Astrocyte of the cerebellum (primary cell): ENCODE data around the gene EXOC6B.

Source experiments
- DNase-seq: peaks from one replicate; pipeline ENCODE4 v3.0.0-alpha.2; 2011; ENCODE audit warnings: low read depth
- H3K4me3 ChIP-seq: 2 replicates; pipeline ENCODE4 v1.5.1; 2011; ENCODE audit warnings: mild to moderate bottlenecking, low read depth, low read length, moderate library complexity
- in situ Hi-C: cut with HindIII; loops from 2 replicates; pipeline ENCODE4 v1.10.0; 2017; ENCODE audit warnings: low sequenced_read_pairs
- TF ChIP-seq, protein P1 (sequence below): IDR thresholded peaks from 2 replicates; pipeline ENCODE4 v1.5.1; 2012; ENCODE audit warnings: low read length, low read depth, moderate library complexity, mild to moderate bottlenecking; ENCODE audit errors: missing control alignments

Gene EXOC6B

DNA sequence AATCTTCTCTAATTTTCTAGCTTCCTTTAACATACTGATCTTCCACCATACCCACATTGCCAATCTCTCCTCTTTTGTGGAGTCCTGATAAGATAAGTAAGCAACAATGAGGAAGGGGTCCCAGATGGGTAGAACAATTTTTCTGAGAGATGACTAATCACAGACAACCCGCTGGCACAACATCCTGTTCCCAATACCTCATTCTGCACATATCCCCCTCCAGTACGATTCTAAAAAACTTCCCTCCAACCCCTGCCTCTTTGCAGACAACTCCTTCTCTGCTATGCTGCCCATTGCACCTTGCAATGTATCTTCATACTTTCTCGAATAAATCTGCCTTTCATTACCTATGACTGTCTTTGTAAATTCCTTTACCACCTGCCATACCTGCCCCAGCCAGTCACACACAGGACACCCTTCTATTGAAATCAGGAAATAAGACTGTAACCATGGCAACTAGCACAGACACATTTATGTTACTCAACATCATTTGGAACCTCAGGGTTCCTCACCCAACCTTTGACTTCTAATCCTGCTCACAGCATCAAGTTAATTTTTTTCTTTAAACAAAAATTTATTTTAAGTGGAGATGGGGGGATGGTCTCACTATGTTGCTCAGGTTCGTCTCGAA, 7.4 kb upstream of the EXOC6B start:
- in situ Hi-C loops: no loop called here
- TF ChIP-seq, protein P1, sequence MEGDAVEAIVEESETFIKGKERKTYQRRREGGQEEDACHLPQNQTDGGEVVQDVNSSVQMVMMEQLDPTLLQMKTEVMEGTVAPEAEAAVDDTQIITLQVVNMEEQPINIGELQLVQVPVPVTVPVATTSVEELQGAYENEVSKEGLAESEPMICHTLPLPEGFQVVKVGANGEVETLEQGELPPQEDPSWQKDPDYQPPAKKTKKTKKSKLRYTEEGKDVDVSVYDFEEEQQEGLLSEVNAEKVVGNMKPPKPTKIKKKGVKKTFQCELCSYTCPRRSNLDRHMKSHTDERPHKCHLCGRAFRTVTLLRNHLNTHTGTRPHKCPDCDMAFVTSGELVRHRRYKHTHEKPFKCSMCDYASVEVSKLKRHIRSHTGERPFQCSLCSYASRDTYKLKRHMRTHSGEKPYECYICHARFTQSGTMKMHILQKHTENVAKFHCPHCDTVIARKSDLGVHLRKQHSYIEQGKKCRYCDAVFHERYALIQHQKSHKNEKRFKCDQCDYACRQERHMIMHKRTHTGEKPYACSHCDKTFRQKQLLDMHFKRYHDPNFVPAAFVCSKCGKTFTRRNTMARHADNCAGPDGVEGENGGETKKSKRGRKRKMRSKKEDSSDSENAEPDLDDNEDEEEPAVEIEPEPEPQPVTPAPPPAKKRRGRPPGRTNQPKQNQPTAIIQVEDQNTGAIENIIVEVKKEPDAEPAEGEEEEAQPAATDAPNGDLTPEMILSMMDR: no peak
- DNase-seq: no peak
- H3K4me3 ChIP-seq: no peak overlapping the region

DNA sequence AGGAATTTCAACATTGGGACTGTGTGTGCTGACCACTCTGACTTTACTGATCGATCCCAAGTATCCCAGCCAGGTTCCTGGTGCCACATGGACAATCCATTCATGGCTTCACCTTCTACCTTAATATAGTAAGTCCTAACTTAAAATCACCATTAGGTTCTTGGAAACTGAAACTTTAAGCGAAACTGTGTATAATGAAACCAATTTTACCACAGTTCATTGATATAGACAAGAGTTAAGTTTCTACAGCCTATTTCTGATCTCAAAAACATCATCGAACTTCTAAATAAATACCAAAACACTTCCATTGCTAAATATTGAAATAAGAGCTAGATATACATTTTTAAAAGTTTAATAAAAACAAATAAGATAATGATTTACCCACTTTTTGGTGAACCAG, 4.4 kb upstream of the EXOC6B start:
- no peak overlapping the region for H3K4me3 ChIP-seq
- TF ChIP-seq, protein P1: no peak
- no peak for DNase-seq
- in situ Hi-C loops: no loop called here

DNA sequence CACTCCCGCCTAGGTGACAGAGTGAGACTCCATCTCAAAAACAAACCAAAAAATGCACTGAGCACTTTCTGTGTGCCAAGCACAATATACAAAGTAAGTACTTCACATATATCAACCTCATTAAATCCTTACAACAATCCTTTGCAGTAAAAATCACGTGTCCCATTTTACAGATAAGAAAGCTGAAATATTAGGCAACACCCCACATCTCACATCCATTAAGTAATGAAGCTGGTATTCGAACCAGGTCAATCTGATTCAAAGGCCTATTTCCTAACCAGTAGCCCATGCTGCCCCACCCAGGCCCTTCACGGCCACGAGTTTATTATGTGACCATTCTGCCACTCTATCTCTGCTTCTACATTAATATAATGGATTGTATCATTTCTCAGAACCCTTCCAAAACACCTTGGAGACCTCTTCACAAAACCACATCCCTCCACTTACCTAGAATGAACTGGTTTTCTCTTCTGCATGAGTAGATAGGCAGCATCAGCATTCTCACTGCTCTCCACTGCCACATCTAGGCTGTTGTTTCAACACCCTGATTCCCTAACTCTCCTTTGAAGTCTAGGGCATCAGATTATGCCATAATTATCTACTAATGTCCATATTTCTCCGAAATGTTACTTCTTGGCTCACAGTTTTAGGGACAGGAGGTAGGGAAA, 3.1 kb upstream of the EXOC6B start:
- no peak for DNase-seq
- in situ Hi-C loops: no loop called here
- TF ChIP-seq, protein P1: no peak
- no peak overlapping the region for H3K4me3 ChIP-seq

DNA sequence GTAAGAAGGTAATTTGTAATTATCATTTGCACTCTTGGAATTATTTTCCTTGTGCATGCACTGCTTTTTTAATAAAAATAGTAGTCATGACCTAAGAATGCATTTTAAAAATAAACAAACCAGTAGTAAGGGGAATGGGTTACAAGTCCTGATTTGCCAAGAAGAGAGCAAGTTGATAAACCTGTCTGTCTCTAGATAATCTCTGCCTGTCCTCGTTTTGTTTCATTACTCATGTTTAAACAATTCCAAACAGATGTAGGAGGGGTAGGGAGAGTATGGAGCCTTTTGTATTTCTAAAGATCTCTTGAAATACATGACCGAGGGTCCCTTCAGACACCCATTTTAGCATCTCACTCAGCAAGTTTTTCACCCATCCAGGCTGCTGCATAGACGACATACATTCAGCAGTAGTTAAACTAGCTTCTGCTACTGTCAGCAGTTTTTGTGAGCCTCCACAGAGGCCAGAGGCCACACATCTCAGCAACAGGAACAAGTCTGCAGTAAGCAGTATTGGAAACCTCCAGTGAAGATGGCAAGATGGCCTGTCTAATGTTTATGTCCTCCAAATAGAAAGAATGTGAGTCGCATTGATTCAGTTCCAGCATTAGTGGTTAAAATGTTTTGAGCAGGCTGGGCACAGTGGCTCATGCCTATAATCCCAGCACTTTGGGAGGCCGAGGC, 2.3 kb upstream of the EXOC6B start:
- in situ Hi-C loops: no loop called here
- TF ChIP-seq, protein P1: no peak
- no peak overlapping the region for H3K4me3 ChIP-seq
- no peak for DNase-seq

DNA sequence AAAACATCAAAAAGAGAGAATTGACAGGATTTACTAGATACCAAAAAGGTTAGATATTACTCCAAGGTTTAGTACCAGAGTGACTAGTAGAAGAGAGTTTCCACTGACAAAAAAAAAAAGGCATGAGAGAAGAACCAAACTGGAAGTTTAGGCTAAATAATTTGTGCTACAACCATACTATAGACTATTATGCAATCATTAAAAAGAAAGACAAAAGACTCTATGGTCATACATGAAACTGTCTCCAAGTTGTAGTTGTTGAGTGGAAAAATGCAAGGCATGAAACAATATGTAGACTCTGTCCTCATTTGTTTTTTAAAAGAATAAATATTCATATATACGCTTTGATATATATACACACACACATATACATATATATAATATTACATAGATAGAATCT, 1.7 kb upstream of the EXOC6B start:
- TF ChIP-seq, protein P1: no peak
- in situ Hi-C loops: no loop called here
- no peak overlapping the region for H3K4me3 ChIP-seq
- no peak for DNase-seq

DNA sequence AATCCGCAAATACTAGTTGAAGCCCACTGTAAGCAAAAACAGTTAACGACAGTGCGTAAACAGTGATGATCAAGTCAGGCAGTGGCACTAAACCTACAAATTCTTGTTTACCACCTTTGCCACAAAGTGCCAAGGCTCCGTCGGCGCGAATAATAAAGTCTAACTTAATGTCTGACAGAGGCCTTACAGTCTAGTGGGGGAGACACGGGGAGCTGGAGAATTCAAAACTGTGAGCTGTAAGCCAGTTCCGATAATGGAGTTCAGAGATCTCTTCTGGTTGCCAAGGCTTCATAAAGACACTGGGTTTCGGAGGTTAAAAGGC, 284 bp upstream of the EXOC6B start:
- TF ChIP-seq, protein P1: no peak
- H3K4me3 ChIP-seq: peak overlapping the region; percentile 80
- DNase-seq: no peak
- in situ Hi-C loops: no loop called here
